Limb (tissue), 2 donors: ENCODE measurements around the gene LMNA.
"Not testable (repeated sequence)": the region's sequence is repeated elsewhere in the genome, so short reads cannot be mapped to it uniquely, and the experiment has no call there.

ENCODE experiments used
- DNase-seq, 2 donors: peaks; one replicate each; pipeline ENCODE4 v3.0.0-alpha.2; 2016; ENCODE audit errors: extremely low spot score in 2 of 2

The LMNA gene

GRCh38 chr1:156121005-156121404, 6.5 kb downstream of the LMNA start:
- DNase-seq, result not testable (repeated sequence)

GRCh38 chr1:156121457-156121856, 6.9 kb downstream of the LMNA start:
- peak in 1 of 2 donors; percentile 46 for DNase-seq

GRCh38 chr1:156122086-156122485, 7.6 kb downstream of the LMNA start:
- DNase-seq, result no peak

- DNase-seq, result peak; percentile 61 to 73
Observed at GRCh38 chr1:156122519-156123355, 8.2 kb downstream of the LMNA start.

- DNase-seq, result peak; percentile 91 to 95
Observed at GRCh38 chr1:156123356-156124196, 9.1 kb downstream of the LMNA start.

- DNase-seq, result no peak
Observed at GRCh38 chr1:156124557-156125483, 10.3 kb downstream of the LMNA start.

GRCh38 chr1:156125544-156125943, 11.0 kb downstream of the LMNA start:
- DNase-seq, result not testable (repeated sequence)

GRCh38 chr1:156126043-156126629, 11.6 kb downstream of the LMNA start:
- peak; percentile 71 to 86 for DNase-seq

GRCh38 chr1:156126630-156127534, 12.4 kb downstream of the LMNA start:
- DNase-seq, result peak in 1 of 2 donors; percentile 41

- DNase-seq, result peak in 1 of 2 donors; percentile 35
Observed at GRCh38 chr1:156128308-156128653, 13.8 kb downstream of the LMNA start.

- peak; percentile 84 to 90 for DNase-seq
Observed at GRCh38 chr1:156128654-156129597, 14.4 kb downstream of the LMNA start.

- peak; percentile 89 to 90 for DNase-seq
Observed at GRCh38 chr1:156129687-156130577, 15.4 kb downstream of the LMNA start.

- DNase-seq, result no peak
Observed at GRCh38 chr1:156130578-156130942, 16.0 kb downstream of the LMNA start.

- no peak for DNase-seq
Observed at GRCh38 chr1:156134716-156135435, 20.4 kb downstream of the LMNA start.

- DNase-seq, result no peak
Observed at GRCh38 chr1:156135930-156136871, 21.7 kb downstream of the LMNA start.

- DNase-seq, result peak in 1 of 2 donors; percentile 35
Observed at GRCh38 chr1:156136970-156137483, 22.5 kb downstream of the LMNA start.
